NCI-H2029 (cell line): ENCODE results near the gene B4GALT3.
A peak's percentile ranks its signal among the peaks of the same experiment; 100 is the strongest.

Source experiments
- DNase-seq: peaks from one replicate; lab custom pipeline; 2025; lab: John Stamatoyannopoulos, UW

The B4GALT3 gene

GRCh38 chr1:161187311-161187710 is 10.0 kb upstream of the B4GALT3 start:
- DNase-seq = no peak

- no peak for DNase-seq
Observed at GRCh38 chr1:161185732-161186311, 8.5 kb upstream of the B4GALT3 start.

DNA sequence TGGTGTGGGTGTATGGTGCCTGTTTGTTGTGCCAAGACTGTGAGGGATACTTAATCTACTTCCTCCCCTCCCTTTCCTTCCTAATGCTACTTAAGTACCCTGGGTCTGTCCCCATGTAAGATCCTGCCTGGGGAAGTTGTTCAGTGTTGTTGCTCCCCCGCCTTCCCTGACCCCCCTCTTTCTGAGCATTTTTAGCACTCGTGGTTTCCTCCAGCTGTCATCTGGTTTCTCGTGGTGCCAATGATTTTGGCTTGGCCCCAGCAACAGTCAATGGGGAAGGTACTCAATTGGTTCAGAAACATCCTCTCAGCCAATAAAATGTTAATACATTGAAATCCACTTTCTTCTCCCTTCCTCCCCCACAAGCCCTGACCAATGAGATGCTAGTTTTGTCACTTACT is 8.0 kb upstream of the B4GALT3 start:
- DNase-seq = peak; percentile 57

- no peak for DNase-seq
Observed at GRCh38 chr1:161182214-161182613, 4.9 kb upstream of the B4GALT3 start.

- DNase-seq = no peak
Observed at GRCh38 chr1:161180639-161181038, 3.3 kb upstream of the B4GALT3 start.

DNA sequence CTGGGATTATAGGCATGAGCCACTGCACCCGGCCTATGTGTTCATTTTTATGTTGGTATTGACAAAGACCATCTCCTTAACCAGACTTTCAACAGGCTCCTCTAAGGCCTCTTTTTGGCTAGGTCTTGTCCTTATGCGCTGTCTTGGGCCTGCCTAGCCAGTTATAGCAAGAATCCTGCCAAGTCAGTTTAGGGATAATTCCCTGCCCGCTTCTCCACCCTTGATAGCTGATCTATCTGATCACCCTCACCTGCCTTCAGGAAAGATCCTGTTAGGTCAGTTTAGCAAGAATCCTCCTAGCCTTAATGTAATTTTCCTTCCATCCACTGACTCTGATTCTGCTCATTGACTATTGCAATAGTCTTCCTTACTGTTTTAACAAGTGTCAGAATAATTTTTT is 2.4 kb upstream of the B4GALT3 start:
- no peak for DNase-seq

GRCh38 chr1:161177936-161178244 is 583 bp upstream of the B4GALT3 start:
- DNase-seq = no peak

DNA sequence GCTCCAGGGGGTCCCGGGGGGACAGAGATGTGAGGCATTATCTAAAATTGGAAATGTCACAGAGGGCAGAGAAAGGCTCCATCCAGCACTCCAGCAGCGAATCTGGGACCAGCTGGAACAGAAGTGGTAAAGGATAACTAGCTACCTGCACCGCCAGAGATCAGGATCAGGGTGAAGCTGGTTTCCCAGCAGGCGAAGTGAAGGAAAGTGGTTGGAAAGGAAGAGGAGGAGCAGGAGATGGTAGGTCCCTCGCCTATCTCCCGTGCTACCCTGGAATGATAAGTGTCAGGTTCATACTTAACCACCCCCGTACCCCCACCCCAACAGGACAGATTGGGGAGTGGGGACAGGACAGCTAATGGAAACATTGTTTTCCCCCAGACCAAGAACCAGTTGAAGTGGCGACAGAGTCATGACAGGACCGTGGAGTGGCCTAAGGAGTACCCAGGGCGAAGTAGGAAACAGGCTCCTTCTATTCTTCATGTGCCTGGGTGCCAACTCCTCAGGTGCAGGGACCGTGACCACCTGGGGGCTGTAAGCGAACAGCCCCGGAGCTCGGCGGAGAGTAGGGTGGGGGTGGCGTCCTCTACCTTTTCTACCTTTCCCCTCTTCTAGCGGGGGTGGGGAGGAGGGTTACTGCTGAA is 717 bp downstream of the B4GALT3 start:
- DNase-seq = no peak

DNA sequence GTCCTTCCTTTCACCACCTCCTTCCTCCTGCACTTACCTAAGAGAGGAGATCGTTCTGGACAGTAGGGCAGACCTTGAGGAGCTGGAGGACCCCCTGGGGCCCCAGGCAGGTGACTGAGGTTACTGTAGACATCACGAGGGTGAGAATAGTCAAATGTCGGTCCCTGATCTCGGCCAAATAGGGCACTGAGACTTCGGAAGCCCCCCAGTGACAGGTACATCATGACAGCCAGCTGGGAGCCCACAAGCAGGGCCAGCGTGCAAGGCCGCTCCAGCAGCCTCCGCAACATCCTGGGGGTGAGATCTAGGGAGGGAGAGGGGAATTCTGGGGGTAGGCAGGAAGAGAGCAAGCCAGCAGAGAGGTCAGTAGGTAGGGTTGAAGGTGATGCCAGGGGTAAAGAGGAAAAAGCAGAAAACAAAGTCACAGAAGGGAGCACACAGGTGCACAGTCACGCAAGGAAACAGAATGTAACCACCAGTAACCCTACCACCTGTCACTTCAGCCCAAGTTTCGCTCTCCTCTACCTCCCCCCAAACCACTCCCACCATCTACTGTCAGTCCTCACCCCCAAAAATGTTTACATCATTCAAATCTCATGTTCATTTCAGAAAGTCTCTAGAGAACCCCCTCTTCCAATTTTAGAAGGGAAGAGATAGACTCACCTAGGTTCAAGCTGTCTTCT is 1.4 kb downstream of the B4GALT3 start:
- DNase-seq = no peak

DNA sequence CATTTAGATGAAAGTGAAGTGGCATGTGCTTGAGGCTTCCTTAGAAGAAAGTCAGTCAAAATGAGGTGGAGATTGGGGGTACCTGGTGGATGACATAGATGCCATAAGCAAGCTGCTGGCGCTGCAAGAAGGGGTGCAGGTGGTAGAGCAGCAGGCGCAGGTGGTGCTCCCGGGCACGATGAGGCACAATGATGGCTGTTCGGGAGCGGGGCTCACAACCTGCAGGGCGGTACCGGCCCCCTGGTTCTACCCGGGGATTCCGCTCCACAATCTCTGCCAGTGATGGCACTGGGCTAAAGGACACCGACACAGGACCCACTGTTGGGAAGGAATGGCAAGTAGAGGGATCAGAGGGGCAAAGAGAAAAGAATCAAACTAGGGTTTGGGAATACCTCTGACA is 2.4 kb downstream of the B4GALT3 start:
- no peak for DNase-seq

GRCh38 chr1:161173711-161174110 is 3.6 kb downstream of the B4GALT3 start:
- no peak for DNase-seq

DNA sequence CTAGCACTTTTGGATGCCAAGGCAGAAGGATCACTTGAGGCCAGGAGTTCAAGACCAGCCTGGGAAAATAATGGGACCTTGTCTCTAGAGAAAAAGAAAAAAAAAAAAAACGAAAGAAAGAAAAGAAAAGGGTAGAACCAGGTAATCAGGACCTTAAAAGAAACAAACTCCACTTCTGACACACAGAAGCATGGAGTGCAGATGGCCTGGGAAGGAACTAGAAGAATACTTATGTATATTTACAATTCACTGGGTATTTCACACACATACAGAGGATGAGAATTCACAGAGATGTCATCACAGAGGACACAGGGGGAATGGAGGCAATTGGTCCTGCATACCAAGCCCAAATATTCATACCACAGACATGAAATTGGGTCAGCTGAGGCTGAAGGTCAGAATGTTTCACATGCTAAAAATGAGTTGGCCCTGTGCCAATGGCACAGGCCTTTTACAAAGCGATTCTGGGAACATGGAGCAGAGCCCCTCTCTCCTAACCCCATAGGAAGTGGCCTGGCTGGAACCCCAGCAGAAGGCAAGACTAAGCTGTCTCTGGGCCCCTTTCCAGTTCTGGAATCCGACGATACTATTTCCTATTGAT is 4.4 kb downstream of the B4GALT3 start:
- DNase-seq = no peak

- DNase-seq = no peak
Observed at GRCh38 chr1:161172349-161172748, 5.0 kb downstream of the B4GALT3 start.

GRCh38 chr1:161171696-161172095 is 5.6 kb downstream of the B4GALT3 start:
- no peak for DNase-seq

- no peak for DNase-seq
Observed at GRCh38 chr1:161171191-161171590, 6.1 kb downstream of the B4GALT3 start.

DNA sequence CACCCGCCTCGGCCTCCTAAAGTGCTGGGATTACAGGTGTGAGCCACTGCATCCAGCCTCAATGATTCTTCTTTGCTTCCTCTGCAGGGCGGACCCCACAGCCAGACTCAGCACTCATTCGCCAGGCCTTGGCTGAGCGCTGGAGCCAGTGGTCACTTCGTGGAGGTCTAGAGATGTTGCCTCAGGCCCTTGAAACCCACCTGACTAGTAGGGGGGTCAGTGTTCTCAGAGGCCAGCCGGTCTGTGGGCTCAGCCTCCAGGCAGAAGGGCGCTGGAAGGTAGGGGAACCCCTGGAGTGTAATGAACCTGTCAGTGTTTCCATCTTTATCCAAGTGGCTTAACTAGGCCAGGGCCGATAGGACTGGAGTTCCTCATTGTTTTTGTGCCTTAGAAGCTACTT is 8.4 kb downstream of the B4GALT3 start:
- no peak for DNase-seq

- DNase-seq = no peak
Observed at GRCh38 chr1:161166669-161167548, 10.4 kb downstream of the B4GALT3 start.

DNA sequence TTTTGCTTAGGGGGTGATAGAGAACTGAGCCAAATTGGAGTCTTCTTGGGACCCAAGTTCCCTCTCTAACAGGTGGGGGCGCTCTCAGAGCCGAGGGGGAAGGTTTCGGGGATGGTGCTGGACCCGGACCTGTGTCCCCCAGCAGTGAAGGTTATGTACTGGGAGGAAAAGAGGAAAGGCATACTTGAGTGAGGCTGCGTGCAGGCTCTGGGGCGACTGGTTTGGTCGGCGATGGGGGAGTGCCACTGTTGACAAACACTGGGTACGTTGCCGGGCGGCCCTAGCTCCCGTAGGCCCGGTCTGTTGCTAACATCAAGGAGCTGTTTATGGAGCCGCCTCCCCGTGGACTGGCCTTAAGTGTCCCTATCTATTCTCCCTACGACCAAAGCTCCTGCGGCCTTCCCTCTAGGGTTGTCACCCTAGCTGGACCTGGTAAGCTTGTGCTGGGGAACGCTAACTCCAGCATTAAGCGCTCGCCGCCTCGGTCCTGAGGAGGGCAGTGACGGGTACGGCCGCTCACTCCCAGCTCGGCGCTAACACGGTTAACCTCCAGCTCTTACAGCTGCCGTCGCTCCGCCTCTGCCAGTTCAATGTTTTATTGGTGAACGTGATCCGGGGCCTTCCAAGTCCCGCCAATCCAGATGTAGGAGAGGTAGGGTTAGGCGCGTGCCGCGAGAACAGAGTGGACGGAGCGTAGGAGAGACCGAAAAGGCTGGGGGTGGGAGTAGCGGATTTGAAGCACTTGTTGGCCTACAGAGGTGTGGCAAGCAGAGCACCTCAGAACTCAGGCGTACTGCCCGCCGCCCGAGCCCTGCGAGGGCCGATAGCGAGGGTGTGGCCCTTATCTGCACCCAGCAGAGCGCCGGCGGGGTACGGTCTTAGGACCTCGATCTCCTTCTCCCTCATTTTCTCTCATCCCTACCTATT is 11.3 kb downstream of the B4GALT3 start, which contains the start of gene PPOX:
TSS of gene PPOX (plus strand) at position 685 of the 927 bp plus-strand sequence. CDS start 422 bp downstream, outside the sequence.
- peak; percentile 96 for DNase-seq

DNA sequence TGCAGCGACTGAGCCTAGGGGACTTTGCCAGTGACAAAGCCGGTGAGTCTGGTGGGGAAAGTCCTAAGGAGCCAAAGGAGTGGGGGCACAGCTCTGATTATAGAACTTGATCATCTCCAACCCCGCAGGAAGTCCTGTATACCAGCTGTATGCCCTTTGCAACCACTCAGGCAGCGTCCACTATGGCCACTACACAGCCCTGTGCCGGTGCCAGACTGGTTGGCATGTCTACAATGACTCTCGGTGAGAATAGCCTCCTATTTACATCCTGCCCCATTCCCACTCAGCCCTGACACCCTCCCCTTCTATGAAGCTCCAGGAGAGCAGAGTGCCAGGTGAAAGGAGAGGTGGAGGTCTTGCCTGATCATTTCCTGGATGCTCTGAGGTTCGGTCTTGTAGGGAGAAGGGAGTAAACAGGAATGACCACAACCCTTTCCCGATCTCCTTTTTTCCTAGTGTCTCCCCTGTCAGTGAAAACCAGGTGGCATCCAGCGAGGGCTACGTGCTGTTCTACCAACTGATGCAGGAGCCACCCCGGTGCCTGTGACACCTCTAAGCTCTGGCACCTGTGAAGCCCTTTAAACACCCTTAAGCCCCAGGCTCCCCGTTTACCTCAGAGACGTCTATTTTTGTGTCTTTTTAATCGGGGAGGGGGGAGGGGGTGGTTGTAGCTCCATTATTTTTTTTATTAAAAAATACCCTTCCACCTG is 12.3 kb downstream of the B4GALT3 start:
- no peak for DNase-seq

DNA sequence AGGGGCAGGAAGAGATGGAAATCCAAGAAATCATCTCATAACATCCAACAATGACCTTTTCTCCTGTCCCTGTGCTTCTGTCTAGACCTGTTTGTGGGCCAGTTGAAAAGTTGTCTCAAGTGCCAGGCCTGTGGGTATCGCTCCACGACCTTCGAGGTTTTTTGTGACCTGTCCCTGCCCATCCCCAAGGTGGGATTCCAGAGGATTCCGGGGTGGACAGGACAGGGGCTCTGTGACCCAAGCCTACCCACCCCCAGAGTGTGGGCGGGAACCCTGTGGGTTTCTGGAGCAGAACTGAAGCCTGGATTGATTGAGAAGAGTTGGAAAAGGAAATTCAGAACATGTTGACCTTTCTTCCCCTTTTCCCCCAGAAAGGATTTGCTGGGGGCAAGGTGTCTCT is 13.5 kb downstream of the B4GALT3 start:
- DNase-seq = no peak
